HepG2 (cell line): Measurements from ENCODE around the gene SFXN2. TPM values are rescaled to one million over a fixed set of nuclear protein-coding genes. Genes with fewer than 3 reads are reported as not detected.

Experiments used
- ATAC-seq: fragments of 200-7000 bp; cut with Tn5 transposase; 3 replicates; pipeline ENCODE4 v1.9.1; 2020; ENCODE audit warnings: mild to moderate bottlenecking, moderate library complexity
- BruUV-seq: library from RNA; stranded (reverse); fragments of 400-500 nt; replicated peaks from 2 replicates; lab custom pipeline; 2021; lab: Mats Ljungman, UMichigan
- CTCF ChIA-PET: fragments of 300-600 bp; formaldehyde crosslinking; extraction: SDS; loops from one replicate; lab custom pipeline; 2021; ENCODE audit warnings: low total read pairs, inconsistent platforms, low intra/inter-chr PET ratio; lab: Yijun Ruan, JAX
- POLR2A ChIA-PET: fragments of 350-600 bp; sonication (Branson Sonifier 250); formaldehyde crosslinking; loops from one replicate; lab custom pipeline; 2020; ENCODE audit warnings: antibody characterized with exemption, inconsistent platforms; lab: Yijun Ruan, JAX
- DNase-seq: peaks from one replicate; pipeline ENCODE4 v3.0.0-alpha.2; 2015; ENCODE audit warnings: low spot score
- FAIRE-seq: peaks from 3 replicates; lab custom pipeline; 2011; peaks lifted over from hg19 to GRCh38; lab: Jason Lieb, UNC
- H2AFZ ChIP-seq: one replicate; pipeline ENCODE4 v1.6.1; 2011; ENCODE audit warnings: low read length, inconsistent platforms
- H3K27ac ChIP-seq: fragments of 300-600 bp; 3 replicates; pipeline ENCODE4 v1.8.0; 2011; ENCODE audit warnings: mixed run types, mild to moderate bottlenecking, mixed read lengths, low read length, inconsistent platforms; ENCODE audit not compliant: insufficient read depth; ENCODE audit errors: extremely low read length
- H3K27me3 ChIP-seq, 2 experiments: fragments of 200-600 bp in 1 of 2; 2 replicates in 1 of 2; 3 replicates in 1 of 2; pipeline versions ENCODE4 v1.6.0 to v1.8.0; 2011; ENCODE audit warnings: low read length in 2 of 2, mild to moderate bottlenecking in 2 of 2, moderate library complexity in 2 of 2, inconsistent platforms in 1 of 2; ENCODE audit not compliant: insufficient read depth in 2 of 2, control insufficient read depth in 1 of 2
- H3K36me3 ChIP-seq, 2 experiments: fragments of 200-600 bp in 1 of 2; replicated peaks in 1 of 2; 2 replicates in 1 of 2; 3 replicates in 1 of 2; pipeline versions ENCODE4 v1.5.1 to v1.8.0; 2011; ENCODE audit warnings: low read length in 2 of 2, inconsistent platforms in 1 of 2; ENCODE audit not compliant: insufficient read depth in 2 of 2, control insufficient read depth in 1 of 2
- H3K4me1 ChIP-seq: 2 replicates; pipeline ENCODE4 v1.5.1; 2012; ENCODE audit warnings: low read length, inconsistent platforms; ENCODE audit not compliant: insufficient read depth
- H3K4me2 ChIP-seq: 2 replicates; pipeline ENCODE4 v1.6.0; 2011; ENCODE audit warnings: low read depth, low read length, inconsistent platforms
- H3K4me3 ChIP-seq, 3 experiments: fragments of 200-600 bp in 1 of 3; sonication (generic), shearing (Covaris generic) in 1 of 3; replicated peaks in 1 of 3; 2 replicates each; pipeline ENCODE4 v1.5.1; 2011 to 2016; ENCODE audit warnings: low read length in 3 of 3, inconsistent platforms in 2 of 3, low read depth in 2 of 3, mild to moderate bottlenecking in 2 of 3, control low read depth in 1 of 3, mixed read lengths in 1 of 3; ENCODE audit not compliant: insufficient read depth in 1 of 3
- H3K79me2 ChIP-seq: one replicate; pipeline ENCODE4 v1.6.1; 2011; ENCODE audit warnings: low read length, inconsistent platforms; ENCODE audit not compliant: insufficient read depth
- H3K9ac ChIP-seq: 2 replicates; pipeline ENCODE4 v1.6.0; 2011; ENCODE audit warnings: mild to moderate bottlenecking, low read depth, low read length, inconsistent platforms; ENCODE audit not compliant: insufficient read depth
- H3K9me3 ChIP-seq: 2 replicates; pipeline ENCODE4 v1.5.1; 2012; ENCODE audit warnings: mild to moderate bottlenecking, low read length
- H4K20me1 ChIP-seq: 2 replicates; pipeline ENCODE4 v1.6.0; 2011; ENCODE audit warnings: inconsistent platforms, mild to moderate bottlenecking, low read length, moderate library complexity; ENCODE audit not compliant: insufficient read depth
- KDM1A ChIP-seq: IDR thresholded peaks from 2 replicates; pipeline ENCODE4 v1.6.1; 2016; ENCODE audit warnings: missing compliant biosample characterization
- MED8 ChIP-seq: sonication (generic); formaldehyde crosslinking; IDR thresholded peaks from 2 replicates; pipeline ENCODE4 v1.8.1; 2023; ENCODE audit warnings: mild to moderate bottlenecking, missing genetic modification reagents; ENCODE audit not compliant: insufficient replicate concordance
- NBN ChIP-seq: fragments of 450-650 bp; conservative IDR thresholded peaks from 2 replicates; pipeline ENCODE4 v1.6.1; 2017
- NFYC ChIP-seq: IDR thresholded peaks from 2 replicates; pipeline ENCODE4 v1.6.1; 2016; ENCODE audit warnings: missing genetic modification reagents, missing compliant biosample characterization
- RFX3 ChIP-seq: IDR thresholded peaks from 2 replicates; pipeline ENCODE4 v1.6.1; 2016; ENCODE audit warnings: missing biosample characterization, missing genetic modification reagents
- STAG1 ChIP-seq: sonication (generic); formaldehyde crosslinking; IDR thresholded peaks from 2 replicates; pipeline ENCODE4 v1.4.0; 2020; ENCODE audit warnings: missing genetic modification reagents
- TCF7L2 ChIP-seq: IDR thresholded peaks from 2 replicates; pipeline ENCODE4 v1.6.1; 2011; ENCODE audit warnings: mild to moderate bottlenecking, low read depth, low read length, moderate library complexity
- ZBTB25 ChIP-seq: IDR thresholded peaks from 2 replicates; pipeline ENCODE4 v1.6.1; 2018; ENCODE audit warnings: missing genetic modification reagents
- ZNF142 ChIP-seq: sonication (generic); formaldehyde crosslinking; IDR thresholded peaks from 2 replicates; pipeline ENCODE4 v1.4.0; 2020; ENCODE audit warnings: missing genetic modification reagents
- ZNF205 ChIP-seq: IDR thresholded peaks from 2 replicates; pipeline ENCODE4 v1.6.1; 2018; ENCODE audit warnings: missing biosample characterization, missing genetic modification reagents
- ZNF232 ChIP-seq: sonication (generic); formaldehyde crosslinking; IDR thresholded peaks from 2 replicates; pipeline ENCODE4 v1.4.0; 2020; ENCODE audit warnings: missing genetic modification reagents, borderline replicate concordance
- ZNF329 ChIP-seq: sonication (generic); formaldehyde crosslinking; IDR thresholded peaks from 2 replicates; pipeline ENCODE4 v1.9.0; 2021; ENCODE audit warnings: low read depth, mild to moderate bottlenecking, missing genetic modification reagents
- ZNF333 ChIP-seq: sonication (generic); formaldehyde crosslinking; IDR thresholded peaks from 2 replicates; pipeline ENCODE4 v1.4.0; 2020; ENCODE audit warnings: mild to moderate bottlenecking, missing genetic modification reagents, borderline replicate concordance
- ZNF766 ChIP-seq: sonication (generic); formaldehyde crosslinking; IDR thresholded peaks from 2 replicates; pipeline ENCODE4 v1.5.0; 2020; ENCODE audit warnings: missing genetic modification reagents, borderline replicate concordance
- WGBS: methylation state at CpG from one replicate; pipeline ENCODE4 v1.1.6; 2017; ENCODE audit warnings: low lambda C conversion rate; 5-methylcytosine and 5-hydroxymethylcytosine counted together
- in situ Hi-C: cut with HindIII; loops from 2 replicates; pipeline ENCODE4 v1.10.0; 2017; ENCODE audit warnings: low pct_unique_long_range_greater_than_20kb; ENCODE audit not compliant: extremely low pct_ligation_motif_present
- intact Hi-C: fragments of 100-400 bp; cut with micrococcal nuclease; formaldehyde crosslinking; loops from one replicate; pipeline ENCODE4 v1.10.0; 2022; ENCODE audit not compliant: unreplicated experiment
- polyA plus RNA-seq, 8 experiments: library from polyadenylated mRNA; depleted of rRNA in 3 of 8; stranded (reverse) in 7 of 8; unstranded in 1 of 8; fragments of >200 nt; fragmentation: Illumina TruSeq in 4 of 8; extraction: Trizol in 4 of 8; gene quantifications; 2 replicates each; pipeline versions ENCODE4 v1.2.1 to v1.2.3, GENCODE V29; 2011 to 2016; ENCODE audit warnings: low read depth in 4 of 8, missing spikeins in 1 of 8, mixed read lengths in 1 of 8; ENCODE audit not compliant: insufficient read depth in 1 of 8
- total RNA-seq, 5 experiments: library from RNA; depleted of rRNA; stranded (reverse); fragments of >200 nt; fragmentation: Illumina TruSeq; extraction: Trizol; gene quantifications; 2 replicates each; pipeline ENCODE4 v1.2.3, GENCODE V29; 2016; ENCODE audit warnings: low read depth in 1 of 5

Gene SFXN2
- total and polyA plus RNA-seq, 2 of the 13 experiments (the other 11 are each of a cell fraction or from before 2014, with no cell fraction given), result 12.8 to 21.1 TPM

- Histone ChIP-seq H3K4me2 (no peak overlapping the region), H3K9ac (no peak overlapping the region), H3K4me3 (no peak overlapping the region), H3K4me1 (peaks cover 47% of the 10 kb centered on the region), H3K27me3 (no peaks in the 10 kb centered on the region), H3K9me3 (no peaks in the 10 kb centered on the region), H3K79me2 (peaks cover 2% of the 10 kb centered on the region), H4K20me1 (no peaks in the 10 kb centered on the region), H3K27ac (no peak overlapping the region)
- no peak for ATAC-seq
- BruUV-seq, result no TSS peak
- ChIA-PET POLR2A (interaction anchor here (1.8 to 1.9 kb wide), 2 partner anchors 11 to 12 kb away, joined by 5 to 6 read pairs; no protein-coding TSS in a partner anchor), CTCF (no interaction called here)
- no peak for FAIRE-seq
- TF ChIP-seq KDM1A (CRISPR knock-in tag), result no peak
- no peak for TF ChIP-seq ZNF766 (CRISPR knock-in tag)
- TF ChIP-seq RFX3 (CRISPR knock-in tag), result no peak
- no peak for TF ChIP-seq NFYC (CRISPR knock-in tag)
- no peak for TF ChIP-seq ZNF232
- no peak for TF ChIP-seq ZNF329
- TF ChIP-seq STAG1 (CRISPR knock-in tag), result no peak
- no peak for TF ChIP-seq MED8 (CRISPR knock-in tag)
- no peak for TF ChIP-seq ZNF333 (CRISPR knock-in tag)
- no peak for TF ChIP-seq ZNF205 (CRISPR knock-in tag)
- TF ChIP-seq NBN, result no peak
- no peak for TF ChIP-seq ZNF142 (CRISPR knock-in tag)
- TF ChIP-seq TCF7L2, result no peak
- TF ChIP-seq ZBTB25 (CRISPR knock-in tag), result no peak
- TF ChIP-seq, all 625 proteins: peak for 0
- intact Hi-C loops (no loop called here), in situ Hi-C loops (no loop called here)
- Histone ChIP-seq H2AFZ (no peak overlapping the region), H3K36me3 (no peaks in the 10 kb centered on the region)
- no peak for DNase-seq
- WGBS, result 80% methylated on average over 7 of the region's 7 CpGs
Measured at GRCh38 chr10:102765336-102765735, 50.9 kb downstream of the SFXN2 start.
